Stimulated activated CD4-positive, alpha-beta T cell treated with anti-CD3 and anti-CD28 coated beads, Interleukin-12 subunit alpha, Interleukin-12 subunit beta, amount 100 ng/mL, for 24 hours (primary cell): ENCODE measurements around the gene C1orf210.

ENCODE experiments used
- DNase-seq, 2 experiments: peaks; one replicate each; pipeline ENCODE4 v3.0.0-alpha.2; 2020; ENCODE audit warnings: low read depth in 2 of 2

The C1orf210 gene

GRCh38 chr1:43250351-43250761 is 35.0 kb downstream of the C1orf210 start:
- no peak for DNase-seq

GRCh38 chr1:43247256-43247921 is 38.0 kb downstream of the C1orf210 start:
- no peak for DNase-seq

- no peak for DNase-seq
Observed at GRCh38 chr1:43246466-43247213, 38.7 kb downstream of the C1orf210 start.

- no peak for DNase-seq
Observed at GRCh38 chr1:43243299-43243698, 42.1 kb downstream of the C1orf210 start.

GRCh38 chr1:43241413-43241836 is 44.0 kb downstream of the C1orf210 start:
- no peak for DNase-seq

GRCh38 chr1:43239484-43239883 is 45.9 kb downstream of the C1orf210 start:
- DNase-seq, result no peak

- DNase-seq, result no peak
Observed at GRCh38 chr1:43238991-43239469, 46.4 kb downstream of the C1orf210 start.

GRCh38 chr1:43238085-43238484 is 47.3 kb downstream of the C1orf210 start:
- no peak for DNase-seq

- DNase-seq, result no peak
Observed at GRCh38 chr1:43237121-43237520, 48.3 kb downstream of the C1orf210 start.

- DNase-seq, result no peak
Observed at GRCh38 chr1:43235451-43236121, 49.8 kb downstream of the C1orf210 start.

GRCh38 chr1:43235040-43235439 is 50.3 kb downstream of the C1orf210 start:
- DNase-seq, result no peak

- no peak for DNase-seq
Observed at GRCh38 chr1:43234267-43234666, 51.1 kb downstream of the C1orf210 start.

GRCh38 chr1:43233631-43234030 is 51.8 kb downstream of the C1orf210 start:
- DNase-seq, result no peak

- no peak for DNase-seq
Observed at GRCh38 chr1:43232482-43232881, 52.9 kb downstream of the C1orf210 start.

- DNase-seq, result no peak
Observed at GRCh38 chr1:43232074-43232473, 53.3 kb downstream of the C1orf210 start.
